Measurements from ENCODE around the gene MAJIN.

The MAJIN gene

GRCh38 chr11:64888729-64889511, 83.0 kb downstream of the MAJIN start:
- DNase-seq = no peak

GRCh38 chr11:64888406-64888728, 83.5 kb downstream of the MAJIN start:
- DNase-seq = no peak
